ENCODE results near the gene SLC31A1.

SLC31A1 gene

DNA sequence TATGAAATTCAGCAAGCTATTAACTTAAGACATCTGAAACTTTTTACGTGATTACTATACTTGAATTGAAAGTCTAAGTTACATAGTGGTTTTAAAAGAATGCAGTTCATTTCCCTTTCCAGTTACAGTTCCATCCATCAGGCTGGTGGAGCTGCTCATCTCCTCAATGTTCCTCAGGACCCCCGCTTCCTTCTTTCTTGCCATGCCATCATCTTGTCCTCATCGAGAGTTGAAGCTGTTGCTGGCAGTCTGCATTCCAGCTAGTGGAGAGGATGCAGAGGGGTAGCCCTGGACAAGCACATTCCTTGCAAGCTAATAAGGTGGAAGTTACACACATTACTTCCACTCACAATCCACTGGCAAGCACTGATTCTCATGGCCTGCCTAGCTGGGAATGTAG lies 90.6 kb downstream of the SLC31A1 start:
- H3K27me3 ChIP-seq (ENCODE audit: low read depth, low read length), result peaks cover 7% of the 10 kb centered on the region; the same call in 1 of the 2 replicates
- H3K4me3 ChIP-seq (ENCODE audit: low read length), result no peak overlapping the region
- H3K79me2 ChIP-seq (ENCODE audit: low read length), result no peaks in the 10 kb centered on the region
- H3K9me3 ChIP-seq (ENCODE audit: insufficient read depth, low read length), result no peaks in the 10 kb centered on the region
- no peaks in the 10 kb centered on the region for H4K20me1 ChIP-seq (ENCODE audit: insufficient read depth, low read length)
- H3K9ac ChIP-seq (ENCODE audit: low read length), result no peak overlapping the region
- no peak overlapping the region for H3K4me2 ChIP-seq (ENCODE audit: low read length)
- H3K27ac ChIP-seq (ENCODE audit: low read length), result no peak overlapping the region
- H3K4me1 ChIP-seq (ENCODE audit: low read length), result no peaks in the 10 kb centered on the region
- H2AFZ ChIP-seq (ENCODE audit: low read depth, low read length), result no peak overlapping the region
- no peaks in the 10 kb centered on the region for H3K36me3 ChIP-seq (replicated peaks; ENCODE audit: low read depth, low read length)
- TF ChIP-seq, protein P1, sequence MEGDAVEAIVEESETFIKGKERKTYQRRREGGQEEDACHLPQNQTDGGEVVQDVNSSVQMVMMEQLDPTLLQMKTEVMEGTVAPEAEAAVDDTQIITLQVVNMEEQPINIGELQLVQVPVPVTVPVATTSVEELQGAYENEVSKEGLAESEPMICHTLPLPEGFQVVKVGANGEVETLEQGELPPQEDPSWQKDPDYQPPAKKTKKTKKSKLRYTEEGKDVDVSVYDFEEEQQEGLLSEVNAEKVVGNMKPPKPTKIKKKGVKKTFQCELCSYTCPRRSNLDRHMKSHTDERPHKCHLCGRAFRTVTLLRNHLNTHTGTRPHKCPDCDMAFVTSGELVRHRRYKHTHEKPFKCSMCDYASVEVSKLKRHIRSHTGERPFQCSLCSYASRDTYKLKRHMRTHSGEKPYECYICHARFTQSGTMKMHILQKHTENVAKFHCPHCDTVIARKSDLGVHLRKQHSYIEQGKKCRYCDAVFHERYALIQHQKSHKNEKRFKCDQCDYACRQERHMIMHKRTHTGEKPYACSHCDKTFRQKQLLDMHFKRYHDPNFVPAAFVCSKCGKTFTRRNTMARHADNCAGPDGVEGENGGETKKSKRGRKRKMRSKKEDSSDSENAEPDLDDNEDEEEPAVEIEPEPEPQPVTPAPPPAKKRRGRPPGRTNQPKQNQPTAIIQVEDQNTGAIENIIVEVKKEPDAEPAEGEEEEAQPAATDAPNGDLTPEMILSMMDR (IDR thresholded peaks at IDR 0.05; ENCODE audit: low read depth, low read length), result no peak
- no peak for TF ChIP-seq EZH2phosphoT487 (IDR thresholded peaks at IDR 0.05; ENCODE audit: low read depth)

DNA sequence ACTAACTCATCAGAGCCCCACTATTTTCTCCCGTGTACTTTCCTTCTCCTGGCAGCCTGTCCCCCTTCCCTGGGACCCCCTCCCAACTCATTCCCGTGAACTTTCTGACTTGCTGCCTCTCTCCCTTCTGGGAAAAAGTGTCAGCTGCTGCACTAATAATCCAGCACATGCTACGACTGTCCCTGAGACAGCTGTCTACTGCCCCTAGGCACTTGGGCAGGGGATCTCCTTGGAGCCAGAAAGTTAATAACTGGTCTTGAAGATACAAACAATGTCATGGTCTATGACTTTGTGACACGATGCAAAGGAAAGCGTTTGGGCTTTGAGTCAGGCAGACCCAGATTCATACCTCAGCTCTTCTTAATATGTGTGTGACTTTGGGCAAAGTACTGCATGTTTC lies 91.9 kb downstream of the SLC31A1 start:
- H3K36me3 ChIP-seq (replicated peaks; ENCODE audit: low read depth, low read length), result no peaks in the 10 kb centered on the region
- H3K4me3 ChIP-seq (ENCODE audit: low read length), result no peak overlapping the region
- no peaks in the 10 kb centered on the region for H3K4me1 ChIP-seq (ENCODE audit: low read length)
- TF ChIP-seq EZH2phosphoT487 (IDR thresholded peaks at IDR 0.05; ENCODE audit: low read depth), result no peak
- TF ChIP-seq, protein P1 (IDR thresholded peaks at IDR 0.05; ENCODE audit: low read depth, low read length), result no peak
- no peaks in the 10 kb centered on the region for H4K20me1 ChIP-seq (ENCODE audit: insufficient read depth, low read length)
- H3K27me3 ChIP-seq (ENCODE audit: low read depth, low read length), result peaks cover 7% of the 10 kb centered on the region; the same call in 1 of the 2 replicates
- no peak overlapping the region for H3K4me2 ChIP-seq (ENCODE audit: low read length)
- H3K79me2 ChIP-seq (ENCODE audit: low read length), result no peaks in the 10 kb centered on the region
- H3K9me3 ChIP-seq (ENCODE audit: insufficient read depth, low read length), result no peaks in the 10 kb centered on the region
- H3K9ac ChIP-seq (ENCODE audit: low read length), result no peak overlapping the region
- no peak overlapping the region for H3K27ac ChIP-seq (ENCODE audit: low read length)
- H2AFZ ChIP-seq (ENCODE audit: low read depth, low read length), result no peak overlapping the region

Measured in OCI-LY3 (cell line).